ENCODE results near the gene AKT3. TPM values are rescaled to one million over a fixed set of nuclear protein-coding genes. Genes with fewer than 3 reads are reported as not detected.
A peak's percentile ranks its signal among the peaks of the same experiment; 100 is the strongest.
"Not testable (repeated sequence)": the region's sequence is repeated elsewhere in the genome, so short reads cannot be mapped to it uniquely, and the experiment has no call there.

Gene AKT3
- polyA plus RNA-seq (2012; ENCODE audit: low read depth, missing spikeins), result 0.31 TPM

- no peak for TF ChIP-seq TAF1 (IDR thresholded peaks at IDR 0.05; ENCODE audit: low read depth, low read length)
- no peak for TF ChIP-seq SPI1 (IDR thresholded peaks at IDR 0.05; ENCODE audit: low read depth, low read length)
- no peak for TF ChIP-seq PAX5 (IDR thresholded peaks at IDR 0.05; ENCODE audit: insufficient read depth, low read length, severe bottlenecking)
- TF ChIP-seq POLR2A (IDR thresholded peaks at IDR 0.05; ENCODE audit: low read depth, low read length), result no peak
- no peak for TF ChIP-seq POU2F2 (IDR thresholded peaks at IDR 0.05; ENCODE audit: low read depth, low read length)
- TF ChIP-seq POLR2AphosphoS5 (IDR thresholded peaks at IDR 0.05; ENCODE audit: low read depth, low read length), result no peak
- DNase-seq (ENCODE audit: insufficient read length, low spot score) (peak; percentile 45), FAIRE-seq (no peak)
These were observed at the start of gene AKT3 for GRCh38 chr1:243850202-243850451. AKT3 (minus strand) TSS chr1:243850243; CDS start chr1:243843170, 7,073 bp downstream.

DNA sequence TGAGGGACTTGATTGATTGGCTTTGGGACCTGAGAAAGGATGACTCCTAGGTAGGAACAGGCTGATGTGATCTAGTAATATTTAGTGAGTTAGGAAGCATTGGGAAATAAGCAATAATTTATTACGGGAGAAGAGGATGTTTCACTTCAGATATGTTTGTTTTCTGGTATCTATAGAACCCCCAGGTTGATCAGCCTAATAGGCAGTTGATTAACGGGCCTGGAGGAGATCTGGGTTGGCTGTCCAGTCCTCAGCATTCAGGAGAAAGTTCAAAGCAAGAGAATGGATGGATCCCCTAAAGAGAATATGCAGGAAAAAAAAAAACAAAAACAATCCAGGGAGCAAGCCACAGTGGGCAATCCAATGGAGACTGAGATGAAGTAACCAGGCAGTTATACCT is 48.2 kb upstream of the AKT3 start:
- no peak for DNase-seq (ENCODE audit: insufficient read length, low spot score)
- FAIRE-seq, result no peak
- TF ChIP-seq PAX5 (IDR thresholded peaks at IDR 0.05; ENCODE audit: insufficient read depth, low read length, severe bottlenecking) (no peak), POLR2AphosphoS5 (IDR thresholded peaks at IDR 0.05; ENCODE audit: low read depth, low read length) (no peak), SPI1 (IDR thresholded peaks at IDR 0.05; ENCODE audit: low read depth, low read length) (no peak), POU2F2 (IDR thresholded peaks at IDR 0.05; ENCODE audit: low read depth, low read length) (no peak), POLR2A (IDR thresholded peaks at IDR 0.05; ENCODE audit: low read depth, low read length) (no peak), TAF1 (IDR thresholded peaks at IDR 0.05; ENCODE audit: low read depth, low read length) (no peak)

GRCh38 chr1:243896313-243896712 is 46.3 kb upstream of the AKT3 start:
- FAIRE-seq, result no peak
- no peak for TF ChIP-seq POU2F2 (IDR thresholded peaks at IDR 0.05; ENCODE audit: low read depth, low read length)
- DNase-seq (ENCODE audit: insufficient read length, low spot score), result no peak

GRCh38 chr1:243892456-243892855 is 42.4 kb upstream of the AKT3 start:
- DNase-seq (ENCODE audit: insufficient read length, low spot score), result no peak
- TF ChIP-seq PAX5 (IDR thresholded peaks at IDR 0.05; ENCODE audit: insufficient read depth, low read length, severe bottlenecking), result no peak
- TF ChIP-seq POU2F2 (IDR thresholded peaks at IDR 0.05; ENCODE audit: low read depth, low read length), result no peak
- no peak for FAIRE-seq

DNA sequence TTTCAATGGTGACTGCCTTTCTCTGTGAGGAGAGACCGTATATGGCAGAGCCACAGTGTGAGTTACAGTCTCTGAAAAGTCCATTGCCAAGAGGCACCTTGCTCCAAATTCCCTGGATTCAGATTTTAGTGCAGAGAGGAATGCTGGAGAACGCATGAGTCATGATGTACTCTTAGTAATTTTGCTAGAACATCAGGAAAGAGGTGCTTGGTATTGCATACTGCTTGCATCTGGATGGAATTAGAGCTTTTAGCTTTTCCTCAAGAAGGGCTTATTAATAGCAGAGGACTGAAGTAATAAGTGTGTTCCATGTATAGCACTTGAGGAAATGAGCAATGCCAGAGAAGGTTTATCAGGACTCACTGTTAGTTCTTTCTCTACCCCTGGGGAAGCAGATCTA is 40.5 kb upstream of the AKT3 start:
- no peak for TF ChIP-seq POLR2AphosphoS5 (IDR thresholded peaks at IDR 0.05; ENCODE audit: low read depth, low read length)
- TF ChIP-seq POU2F2 (IDR thresholded peaks at IDR 0.05; ENCODE audit: low read depth, low read length), result no peak
- TF ChIP-seq POLR2A (IDR thresholded peaks at IDR 0.05; ENCODE audit: low read depth, low read length), result no peak
- TF ChIP-seq PAX5 (IDR thresholded peaks at IDR 0.05; ENCODE audit: insufficient read depth, low read length, severe bottlenecking), result no peak
- TF ChIP-seq TAF1 (IDR thresholded peaks at IDR 0.05; ENCODE audit: low read depth, low read length), result no peak
- TF ChIP-seq SPI1 (IDR thresholded peaks at IDR 0.05; ENCODE audit: low read depth, low read length), result no peak
- DNase-seq (ENCODE audit: insufficient read length, low spot score) (no peak), FAIRE-seq (no peak)

- TF ChIP-seq POLR2AphosphoS5 (IDR thresholded peaks at IDR 0.05; ENCODE audit: low read depth, low read length) (no peak), TAF1 (IDR thresholded peaks at IDR 0.05; ENCODE audit: low read depth, low read length) (no peak), PAX5 (IDR thresholded peaks at IDR 0.05; ENCODE audit: insufficient read depth, low read length, severe bottlenecking) (no peak), SPI1 (IDR thresholded peaks at IDR 0.05; ENCODE audit: low read depth, low read length) (no peak), POU2F2 (IDR thresholded peaks at IDR 0.05; ENCODE audit: low read depth, low read length) (no peak), POLR2A (IDR thresholded peaks at IDR 0.05; ENCODE audit: low read depth, low read length) (no peak)
- DNase-seq (ENCODE audit: insufficient read length, low spot score) (no peak), FAIRE-seq (no peak)
These were observed 35.8 kb upstream of the AKT3 start for GRCh38 chr1:243885806-243886205.

DNA sequence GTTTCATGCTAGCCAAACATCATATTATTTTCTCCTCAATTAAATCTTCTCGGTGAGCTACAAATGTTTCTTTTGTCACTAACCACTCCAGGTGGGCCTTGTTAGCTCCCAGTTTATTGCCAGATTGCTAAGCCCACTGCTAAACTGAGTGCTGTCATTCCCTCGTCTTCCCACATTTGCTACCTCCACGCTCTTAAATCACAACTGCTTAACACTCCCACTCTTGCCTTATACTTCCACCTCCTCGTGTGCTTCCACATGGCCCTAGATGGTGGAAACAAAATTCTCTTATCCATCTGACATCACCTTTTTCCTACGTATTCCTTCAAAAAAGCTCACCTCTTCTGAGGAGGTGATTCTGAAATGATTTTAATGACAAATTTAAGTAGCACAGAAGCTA is 34.6 kb upstream of the AKT3 start:
- TF ChIP-seq TAF1 (IDR thresholded peaks at IDR 0.05; ENCODE audit: low read depth, low read length) (no peak), PAX5 (IDR thresholded peaks at IDR 0.05; ENCODE audit: insufficient read depth, low read length, severe bottlenecking) (no peak), SPI1 (IDR thresholded peaks at IDR 0.05; ENCODE audit: low read depth, low read length) (no peak), POU2F2 (IDR thresholded peaks at IDR 0.05; ENCODE audit: low read depth, low read length) (no peak), POLR2A (IDR thresholded peaks at IDR 0.05; ENCODE audit: low read depth, low read length) (no peak), POLR2AphosphoS5 (IDR thresholded peaks at IDR 0.05; ENCODE audit: low read depth, low read length) (no peak)
- no peak for DNase-seq (ENCODE audit: insufficient read length, low spot score)
- no peak for FAIRE-seq

- FAIRE-seq (no peak), DNase-seq (ENCODE audit: insufficient read length, low spot score) (no peak)
- TF ChIP-seq POU2F2 (IDR thresholded peaks at IDR 0.05; ENCODE audit: low read depth, low read length) (no peak), PAX5 (IDR thresholded peaks at IDR 0.05; ENCODE audit: insufficient read depth, low read length, severe bottlenecking) (no peak), TAF1 (IDR thresholded peaks at IDR 0.05; ENCODE audit: low read depth, low read length) (no peak), SPI1 (IDR thresholded peaks at IDR 0.05; ENCODE audit: low read depth, low read length) (no peak), POLR2A (IDR thresholded peaks at IDR 0.05; ENCODE audit: low read depth, low read length) (no peak), POLR2AphosphoS5 (IDR thresholded peaks at IDR 0.05; ENCODE audit: low read depth, low read length) (no peak)
These were observed 33.5 kb upstream of the AKT3 start for GRCh38 chr1:243883551-243883950.

DNA sequence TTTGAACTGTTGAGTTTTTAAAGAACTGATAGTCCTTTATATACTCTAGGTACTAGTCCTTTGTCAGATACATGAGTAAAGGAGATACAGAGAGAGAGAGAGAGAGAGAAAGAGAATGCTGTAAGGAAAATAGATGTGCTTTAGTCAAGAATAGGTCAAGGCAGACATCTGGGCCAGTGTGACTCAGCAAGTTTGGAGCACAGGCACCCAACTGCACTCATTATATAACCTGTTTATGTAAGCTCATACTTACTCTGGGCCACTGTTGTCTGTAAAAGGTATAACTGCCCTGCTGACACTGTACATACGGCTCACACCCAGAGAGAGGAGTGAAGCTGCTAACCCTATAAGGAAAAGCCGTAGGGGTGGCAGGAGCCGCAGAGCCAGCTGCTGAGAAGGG is 32.2 kb upstream of the AKT3 start:
- FAIRE-seq, result no peak
- DNase-seq (ENCODE audit: insufficient read length, low spot score), result no peak
- TF ChIP-seq PAX5 (IDR thresholded peaks at IDR 0.05; ENCODE audit: insufficient read depth, low read length, severe bottlenecking) (no peak), POLR2AphosphoS5 (IDR thresholded peaks at IDR 0.05; ENCODE audit: low read depth, low read length) (no peak), SPI1 (IDR thresholded peaks at IDR 0.05; ENCODE audit: low read depth, low read length) (no peak), POLR2A (IDR thresholded peaks at IDR 0.05; ENCODE audit: low read depth, low read length) (no peak), POU2F2 (IDR thresholded peaks at IDR 0.05; ENCODE audit: low read depth, low read length) (no peak), TAF1 (IDR thresholded peaks at IDR 0.05; ENCODE audit: low read depth, low read length) (no peak)

- FAIRE-seq, result not testable (repeated sequence)
These were observed 27.0 kb upstream of the AKT3 start for GRCh38 chr1:243877058-243877457.

More at GRCh38 chr1:243877058-243877457, 27.0 kb upstream of the AKT3 start:
- DNase-seq (ENCODE audit: insufficient read length, low spot score), result not testable (repeated sequence)

Measured in GM12891 (cell line).